ENCODE results near the gene FKBP2. TPM values are rescaled to one million over a fixed set of nuclear protein-coding genes. Genes with fewer than 3 reads are reported as not detected.

The FKBP2 gene
- total and polyA plus RNA-seq, 2 of the 13 experiments (the other 11 are each of a cell fraction or from before 2014, with no cell fraction given) = 30.1 to 53.3 TPM

DNA sequence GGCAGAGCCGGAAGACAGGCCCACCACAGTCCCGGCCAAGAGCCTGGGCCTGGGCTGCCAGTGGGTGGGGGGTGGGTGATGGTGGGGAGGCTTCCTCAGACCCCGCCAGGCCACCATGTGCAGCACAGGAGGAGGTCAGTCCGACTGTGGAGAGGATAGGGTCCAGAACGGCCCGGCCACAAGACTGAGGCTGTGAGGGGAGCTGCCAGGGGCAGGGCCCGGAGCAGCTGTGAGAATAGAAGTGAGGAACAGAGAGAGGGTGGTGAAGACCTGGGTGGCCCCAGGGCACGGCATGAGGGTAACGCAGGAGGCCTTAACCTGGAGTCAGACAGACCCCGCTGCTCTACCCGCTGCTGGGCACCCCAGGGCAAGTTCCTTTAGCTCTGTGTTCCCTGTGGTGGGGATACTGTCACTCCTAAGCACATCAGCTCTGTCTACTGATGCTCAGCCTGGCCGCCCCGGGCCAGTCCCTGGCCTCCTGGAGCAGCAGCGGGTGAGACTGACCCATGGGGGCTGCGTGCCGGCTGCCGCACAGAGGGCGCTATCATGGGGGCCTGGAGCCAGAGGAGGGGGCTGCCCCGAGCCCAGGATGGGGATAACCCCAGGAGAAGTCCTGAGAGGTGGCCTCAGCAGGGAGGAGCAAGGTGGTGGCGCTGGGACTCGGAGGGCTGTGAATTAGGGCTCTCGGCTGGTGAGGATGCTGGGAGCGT lies 32.7 kb upstream of the FKBP2 start:
- ChIA-PET CTCF (ENCODE audit: low intra/inter-chr PET ratio, low total read pairs) (no interaction called here), POLR2A (interaction anchor here (1.4 kb wide), 1 partner anchor 61 kb away, joined by 5 read pairs; no protein-coding TSS in a partner anchor)
- DNase-seq (ENCODE audit: low spot score) = no peak
- 0 out of 2 replicates have a peak, but pooled peaks cover 2% of the 10 kb centered on the region for H4K20me1 ChIP-seq (ENCODE audit: insufficient read depth, low read length)
- ATAC-seq = peak; percentile 11
- BruUV-seq (replicated peaks) = no TSS peak
- in situ Hi-C loops (cut with HindIII; ENCODE audit: extremely low pct_ligation_motif_present, low pct_unique_long_range_greater_than_20kb) (no loop called here), intact Hi-C loops (cut with micrococcal nuclease; ENCODE audit: unreplicated experiment) (no loop called here)
- no peak overlapping the region for H3K27ac ChIP-seq (ENCODE audit: extremely low read length, insufficient read depth, low read length)
- FAIRE-seq = no peak
- H2AFZ ChIP-seq (ENCODE audit: low read length) = no peak overlapping the region
- TF ChIP-seq POLR2A (IDR thresholded peaks at IDR 0.05; ENCODE audit: insufficient read depth in 1 of 2, low read depth in 2 of 2, low read length in 2 of 2) = 0 out of 4 replicates have a peak, but pooled peaks of 1 of the 2 experiments have one; percentile 1
- no peak for TF ChIP-seq ZBTB34 (CRISPR knock-in tag; IDR thresholded peaks at IDR 0.05)
- H3K79me2 ChIP-seq (ENCODE audit: insufficient read depth, low read length) = no peaks in the 10 kb centered on the region
- H3K4me2 ChIP-seq (ENCODE audit: low read depth, low read length) = no peak overlapping the region
- no peak overlapping the region for H3K4me3 ChIP-seq (replicated peaks in 1 of 3; ENCODE audit: insufficient read depth in 1 of 3, low read depth in 2 of 3, low read length in 3 of 3)
- H3K4me1 ChIP-seq (ENCODE audit: insufficient read depth, low read length) = peaks cover 17% of the 10 kb centered on the region
- peaks cover 0 to 1% of the 10 kb centered on the region in 2 experiments; a peak in 1 of 5 replicates for H3K27me3 ChIP-seq (ENCODE audit: control insufficient read depth in 1 of 2, insufficient read depth in 2 of 2, low read length in 2 of 2)
- WGBS (ENCODE audit: low lambda C conversion rate) = 83% methylated on average over 18 of the region's 23 CpGs
- no peak overlapping the region for H3K9ac ChIP-seq (ENCODE audit: insufficient read depth, low read depth, low read length)
- H3K9me3 ChIP-seq (ENCODE audit: low read length) = no peaks in the 10 kb centered on the region
- peaks cover 12% of the 10 kb centered on the region in 2 experiments; a peak in 4 of 5 replicates for H3K36me3 ChIP-seq (replicated peaks in 1 of 2; ENCODE audit: control insufficient read depth in 1 of 2, insufficient read depth in 2 of 2, low read length in 2 of 2)

GRCh38 chr11:64208796-64209562 lies 31.9 kb upstream of the FKBP2 start:
- Histone ChIP-seq H3K4me1 (ENCODE audit: insufficient read depth, low read length) (peaks cover 17% of the 10 kb centered on the region), H3K9me3 (ENCODE audit: low read length) (no peaks in the 10 kb centered on the region), H3K36me3 (replicated peaks in 1 of 2; ENCODE audit: control insufficient read depth in 1 of 2, insufficient read depth in 2 of 2, low read length in 2 of 2) (peaks cover 4 to 6% of the 10 kb centered on the region in 2 experiments; a peak in 4 of 5 replicates), H3K27ac (ENCODE audit: extremely low read length, insufficient read depth, low read length) (no peak overlapping the region), H3K27me3 (ENCODE audit: control insufficient read depth in 1 of 2, insufficient read depth in 2 of 2, low read length in 2 of 2) (peaks cover 0 to 1% of the 10 kb centered on the region in 2 experiments; a peak in 1 of 5 replicates), H3K9ac (ENCODE audit: insufficient read depth, low read depth, low read length) (no peak overlapping the region), H2AFZ (ENCODE audit: low read length) (no peak overlapping the region), H3K4me2 (ENCODE audit: low read depth, low read length) (no peak overlapping the region), H3K79me2 (ENCODE audit: insufficient read depth, low read length) (no peaks in the 10 kb centered on the region), H3K4me3 (replicated peaks in 1 of 3; ENCODE audit: insufficient read depth in 1 of 3, low read depth in 2 of 3, low read length in 3 of 3) (no peak overlapping the region), H4K20me1 (ENCODE audit: insufficient read depth, low read length) (0 out of 2 replicates have a peak, but pooled peaks cover 2% of the 10 kb centered on the region)
- intact Hi-C loops (cut with micrococcal nuclease; ENCODE audit: unreplicated experiment) (no loop called here), in situ Hi-C loops (cut with HindIII; ENCODE audit: extremely low pct_ligation_motif_present, low pct_unique_long_range_greater_than_20kb) (no loop called here)
- POLR2A ChIA-PET = interaction anchor here (1.2 kb wide), 1 partner anchor 32 kb away, joined by 3 read pairs; the partner anchor contains the start of gene FKBP2
- DNase-seq (ENCODE audit: low spot score) = no peak
- CTCF ChIA-PET (ENCODE audit: low intra/inter-chr PET ratio, low total read pairs) = no interaction called here
- 76% methylated on average over 16 of the region's 18 CpGs for WGBS (ENCODE audit: low lambda C conversion rate)
- no peak for FAIRE-seq
- no TSS peak for BruUV-seq (replicated peaks)
- peak; percentile 11 for ATAC-seq
- TF ChIP-seq ZBTB3 (CRISPR knock-in tag; IDR thresholded peaks at IDR 0.05; ENCODE audit: borderline replicate concordance, low read depth) (no peak), PCBP2 (optimal IDR thresholded peaks at IDR 0.05; ENCODE audit: low read depth, low read length, poor library complexity, severe bottlenecking) (no peak), CERS6 (CRISPR knock-in tag; IDR thresholded peaks at IDR 0.05) (no peak)

All from HepG2 (cell line).